NT2/D1 (cell line): Measurements from ENCODE around the gene CLCNKB.

Source experiments
- DNase-seq: peaks from one replicate; pipeline ENCODE4 v3.0.0-alpha.2; 2011; ENCODE audit warnings: low read depth, low spot score
- H3K27me3 ChIP-seq: 2 replicates; pipeline ENCODE4 v1.6.0; 2011; ENCODE audit warnings: mild to moderate bottlenecking; ENCODE audit not compliant: insufficient read length, insufficient read depth
- H3K36me3 ChIP-seq: 2 replicates; pipeline ENCODE4 v1.6.1; 2011; ENCODE audit warnings: mild to moderate bottlenecking, low read length, mixed read lengths; ENCODE audit not compliant: insufficient read depth, insufficient read length
- H3K4me1 ChIP-seq: 2 replicates; pipeline ENCODE4 v1.5.1; 2011; ENCODE audit not compliant: insufficient read depth, insufficient read length
- H3K4me3 ChIP-seq: 2 replicates; pipeline ENCODE4 v1.5.1; 2011; ENCODE audit warnings: low read depth; ENCODE audit not compliant: insufficient read length
- H3K9ac ChIP-seq: 2 replicates; pipeline ENCODE4 v1.6.0; 2011; ENCODE audit warnings: low read depth; ENCODE audit not compliant: insufficient read length
- H3K9me3 ChIP-seq: 2 replicates; pipeline ENCODE4 v1.5.1; 2011; ENCODE audit warnings: mild to moderate bottlenecking, low read length; ENCODE audit not compliant: insufficient read depth
- SUZ12 ChIP-seq: IDR thresholded peaks from 2 replicates; pipeline ENCODE4 v1.6.1; 2011; ENCODE audit not compliant: insufficient read length, insufficient read depth; ENCODE audit errors: extremely low read depth
- YY1 ChIP-seq: IDR thresholded peaks from 2 replicates; pipeline ENCODE4 v1.6.1; 2011; ENCODE audit not compliant: insufficient read length, insufficient read depth
- ZNF274 ChIP-seq: IDR thresholded peaks from 2 replicates; pipeline ENCODE4 v1.6.1; 2011; ENCODE audit warnings: mild to moderate bottlenecking, low read depth, low read length

Gene CLCNKB

DNA sequence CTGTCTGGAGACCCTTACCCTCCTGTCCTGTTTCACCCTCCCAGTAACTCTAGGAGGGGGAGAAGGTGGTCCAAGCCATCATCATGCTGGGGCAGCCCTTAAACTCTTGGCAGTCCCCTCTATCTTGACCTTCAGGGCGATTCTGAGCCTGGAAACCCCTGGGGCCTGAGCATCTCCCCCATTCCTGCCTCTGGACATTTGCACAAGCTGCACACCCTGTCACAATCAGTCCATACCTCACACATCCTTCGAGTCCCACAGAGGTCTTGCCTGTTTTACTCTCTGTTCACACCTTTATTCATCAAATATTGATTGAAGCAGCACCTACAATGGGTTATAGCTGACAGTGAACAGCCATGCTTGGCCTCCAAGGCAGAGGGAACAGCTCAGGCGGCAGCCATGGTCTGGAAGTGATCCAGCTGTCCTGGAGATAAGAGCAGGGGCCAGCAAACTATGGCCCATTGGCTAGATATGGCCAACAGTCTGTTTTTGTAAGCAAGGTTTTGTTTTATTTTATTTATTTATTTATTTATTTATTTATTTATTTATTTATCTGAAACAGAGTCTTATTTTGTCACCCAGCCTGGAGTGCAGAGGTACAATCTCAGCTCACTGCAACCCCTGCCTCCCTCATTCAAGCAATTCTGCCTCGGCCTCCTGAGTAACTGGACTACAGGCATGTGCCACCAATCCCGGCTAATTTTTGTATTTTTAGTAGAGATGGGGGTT is 37.0 kb downstream of the CLCNKB start:
- no peak overlapping the region for H3K4me3 ChIP-seq
- TF ChIP-seq ZNF274 = no peak
- no peak for TF ChIP-seq SUZ12
- TF ChIP-seq YY1 = no peak
- no peaks in the 10 kb centered on the region for H3K36me3 ChIP-seq
- no peak for DNase-seq
- no peaks in the 10 kb centered on the region for H3K27me3 ChIP-seq
- H3K9me3 ChIP-seq = no peaks in the 10 kb centered on the region
- no peak overlapping the region for H3K9ac ChIP-seq
- peaks cover 11% of the 10 kb centered on the region for H3K4me1 ChIP-seq

DNA sequence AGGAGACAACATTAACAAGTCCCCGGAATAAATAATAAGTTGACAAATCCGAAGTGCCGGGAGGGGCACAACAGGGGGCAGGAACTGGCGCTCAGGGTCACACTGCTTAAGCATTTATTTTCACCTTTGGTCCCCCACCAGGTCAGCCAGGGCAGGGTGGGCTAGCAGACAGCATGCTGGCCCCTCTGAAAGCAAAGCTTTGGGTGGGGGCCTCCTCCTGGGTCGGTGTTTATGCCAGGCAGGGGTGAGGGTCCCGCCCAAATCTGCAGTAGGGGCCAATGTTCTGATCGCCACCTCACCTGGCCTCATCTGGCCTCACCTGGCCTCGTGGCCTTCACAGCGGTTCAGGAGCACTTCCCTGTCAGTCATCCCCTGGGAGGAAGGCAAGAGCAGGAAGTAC is 38.1 kb downstream of the CLCNKB start:
- TF ChIP-seq YY1 = no peak
- no peak for TF ChIP-seq SUZ12
- no peak for TF ChIP-seq ZNF274
- DNase-seq = no peak
- H3K4me3 ChIP-seq = no peak overlapping the region
- H3K9ac ChIP-seq = no peak overlapping the region
- no peaks in the 10 kb centered on the region for H3K36me3 ChIP-seq
- peaks cover 8% of the 10 kb centered on the region for H3K4me1 ChIP-seq
- H3K9me3 ChIP-seq = no peaks in the 10 kb centered on the region
- H3K27me3 ChIP-seq = no peaks in the 10 kb centered on the region

DNA sequence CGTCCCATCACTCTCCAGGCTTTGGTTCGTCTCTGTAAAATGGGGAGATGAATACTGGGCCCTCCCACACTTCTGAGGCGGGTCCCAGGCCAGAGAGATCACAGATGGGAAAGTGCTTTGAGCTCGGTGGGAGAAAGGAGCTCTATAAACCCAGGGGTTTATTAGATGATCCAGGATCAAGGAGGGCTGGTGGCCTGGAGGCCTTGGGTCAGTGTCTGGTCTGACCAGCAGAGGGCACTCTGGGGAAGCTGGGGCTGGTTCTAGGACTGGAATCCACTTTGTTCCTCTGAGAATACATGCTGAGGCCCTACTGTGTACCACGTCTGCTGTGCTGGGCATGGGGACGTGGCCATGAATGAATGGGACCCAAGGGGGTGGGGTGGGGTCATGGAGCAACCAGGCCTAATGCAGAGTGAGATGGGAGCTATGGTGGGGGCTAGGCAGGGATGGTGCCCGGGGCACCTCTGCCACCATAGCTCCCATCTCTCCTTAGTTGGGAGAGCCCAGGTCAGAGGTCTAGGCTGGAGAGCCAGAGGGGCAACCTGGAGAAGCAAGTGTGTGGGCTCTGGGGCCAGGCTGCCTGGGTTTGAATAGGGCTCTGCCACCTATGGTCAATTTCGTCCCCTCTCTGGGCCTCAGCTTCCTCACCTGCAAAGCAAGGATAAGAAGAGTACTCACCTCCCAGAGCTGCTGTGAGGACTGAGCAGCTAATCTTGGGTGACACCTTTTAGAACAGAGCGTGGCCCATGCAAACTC is 38.9 kb downstream of the CLCNKB start:
- Histone ChIP-seq H3K9me3 (no peaks in the 10 kb centered on the region), H3K4me1 (peaks cover 8% of the 10 kb centered on the region), H3K4me3 (no peak overlapping the region), H3K36me3 (no peaks in the 10 kb centered on the region), H3K27me3 (no peaks in the 10 kb centered on the region), H3K9ac (no peak overlapping the region)
- no peak for TF ChIP-seq SUZ12
- no peak for TF ChIP-seq YY1
- TF ChIP-seq ZNF274 = no peak
- DNase-seq = peak; percentile 38

DNA sequence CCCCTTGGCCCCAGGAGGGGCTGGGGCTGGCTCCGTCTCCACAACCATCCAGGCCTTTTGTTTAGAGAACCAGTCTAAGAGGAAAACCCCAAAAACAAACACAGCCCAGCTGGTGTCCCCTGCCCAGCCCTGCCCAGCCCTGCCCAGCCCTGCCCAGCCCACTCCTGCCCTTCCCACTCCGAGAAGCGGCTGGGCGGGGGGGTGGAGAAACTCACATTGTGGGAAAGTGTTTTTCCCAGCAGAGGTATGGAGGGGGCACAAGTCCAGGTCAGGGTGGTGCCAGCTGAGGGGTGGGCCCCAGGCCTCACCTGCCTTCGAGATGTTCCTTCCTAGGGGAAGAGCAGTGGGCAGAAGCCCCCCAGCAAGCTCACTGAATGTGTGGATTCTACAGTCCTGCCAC is 39.9 kb downstream of the CLCNKB start:
- H3K9me3 ChIP-seq = no peaks in the 10 kb centered on the region
- no peak overlapping the region for H3K4me3 ChIP-seq
- no peaks in the 10 kb centered on the region for H3K36me3 ChIP-seq
- H3K27me3 ChIP-seq = no peaks in the 10 kb centered on the region
- peaks cover 10% of the 10 kb centered on the region for H3K4me1 ChIP-seq
- DNase-seq = no peak
- TF ChIP-seq YY1 (no peak), SUZ12 (no peak), ZNF274 (no peak)
- H3K9ac ChIP-seq = peak overlapping the region; percentile 26

DNA sequence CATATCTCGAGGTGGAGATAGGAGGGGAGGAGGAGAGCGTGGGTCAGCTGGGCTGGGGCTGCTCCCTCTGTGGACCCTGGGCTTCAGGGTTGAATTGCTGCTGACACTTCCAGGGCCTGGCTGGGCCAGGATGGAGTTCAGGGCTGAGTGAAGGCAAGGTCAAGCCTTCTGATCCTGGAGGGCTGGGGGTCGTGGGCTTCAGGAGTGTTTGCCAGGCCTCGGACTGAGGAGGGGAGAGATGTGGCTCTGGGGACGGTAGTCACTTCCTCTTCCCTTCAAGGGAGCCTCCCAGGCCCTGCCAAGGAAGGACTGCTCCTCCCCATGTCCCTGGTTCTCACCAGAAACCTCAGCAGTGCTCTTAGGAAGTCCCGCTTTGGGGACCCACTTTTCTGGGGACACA is 41.9 kb downstream of the CLCNKB start:
- no peak overlapping the region for H3K9ac ChIP-seq
- H3K9me3 ChIP-seq = no peaks in the 10 kb centered on the region
- H3K27me3 ChIP-seq = peaks cover 3% of the 10 kb centered on the region
- TF ChIP-seq ZNF274 (no peak), SUZ12 (no peak), YY1 (no peak)
- no peaks in the 10 kb centered on the region for H3K36me3 ChIP-seq
- no peak overlapping the region for H3K4me3 ChIP-seq
- peaks cover 10% of the 10 kb centered on the region for H3K4me1 ChIP-seq
- DNase-seq = no peak

DNA sequence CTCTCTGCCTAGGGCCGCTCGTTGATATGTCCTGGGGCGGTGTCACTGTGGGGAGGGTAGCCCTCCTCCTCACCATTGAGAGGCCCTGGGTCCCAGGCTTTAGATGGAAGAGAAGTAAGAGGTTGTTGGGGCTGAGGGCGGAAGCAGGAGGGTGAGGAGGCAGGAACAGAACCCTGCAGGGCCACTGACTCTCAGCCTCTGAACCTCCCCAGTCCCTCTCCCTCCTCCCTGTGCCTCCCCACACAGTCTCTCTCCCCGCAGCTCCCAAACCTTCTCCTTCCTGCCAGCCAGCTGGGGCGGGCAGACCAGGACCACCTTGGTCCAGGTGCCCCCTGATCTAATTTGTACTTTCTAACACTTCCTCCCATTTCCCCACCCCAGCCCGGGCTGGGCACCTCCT is 44.2 kb downstream of the CLCNKB start:
- no peak overlapping the region for H3K9ac ChIP-seq
- peaks cover 7% of the 10 kb centered on the region for H3K4me1 ChIP-seq
- no peak overlapping the region for H3K4me3 ChIP-seq

DNA sequence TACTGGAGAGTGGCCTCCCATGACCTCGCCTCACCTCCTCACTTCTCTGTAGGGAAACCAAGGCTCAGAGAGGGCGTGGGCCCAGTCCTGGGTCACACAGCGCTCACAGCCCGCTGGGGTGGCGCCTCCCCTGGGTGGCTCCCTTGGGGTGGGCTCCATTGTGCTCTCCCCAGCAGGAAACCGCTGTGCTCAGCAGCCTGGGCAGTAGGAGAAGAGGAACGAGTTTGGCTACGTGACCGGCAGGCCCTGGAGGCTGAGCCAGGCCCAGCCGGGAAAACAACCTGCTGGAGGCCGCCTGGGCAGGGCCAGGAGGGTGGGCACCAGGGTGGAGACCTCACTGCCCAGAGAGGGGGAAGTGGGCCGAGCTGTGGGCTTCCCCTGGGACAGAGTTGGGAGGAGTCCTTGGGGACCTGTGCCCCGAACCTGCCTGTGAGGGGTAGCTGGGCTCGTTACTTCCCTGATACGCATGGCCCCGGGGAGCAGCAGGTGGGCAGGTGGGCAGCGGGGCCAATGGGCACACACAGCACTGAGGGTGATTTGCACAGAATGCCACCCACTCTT is 44.8 kb downstream of the CLCNKB start:
- Histone ChIP-seq H3K9ac (no peak overlapping the region), H3K4me1 (peaks cover 7% of the 10 kb centered on the region), H3K4me3 (no peak overlapping the region), H3K9me3 (no peaks in the 10 kb centered on the region), H3K27me3 (peaks cover 3% of the 10 kb centered on the region), H3K36me3 (no peaks in the 10 kb centered on the region)
- DNase-seq = no peak
- TF ChIP-seq YY1 (no peak), SUZ12 (no peak), ZNF274 (no peak)

More for the DNA sequence above, 44.2 kb downstream of the CLCNKB start:
- H3K36me3 ChIP-seq = no peaks in the 10 kb centered on the region
- no peak for TF ChIP-seq YY1
- TF ChIP-seq SUZ12 = no peak
- no peak for TF ChIP-seq ZNF274
- peaks cover 3% of the 10 kb centered on the region for H3K27me3 ChIP-seq
- H3K9me3 ChIP-seq = no peaks in the 10 kb centered on the region
- DNase-seq = no peak
